H1 (cell line): Measurements from ENCODE around the gene SPTBN4. TPM values are rescaled to one million over a fixed set of nuclear protein-coding genes. Genes with fewer than 3 reads are reported as not detected.

Source experiments
- CEBPB ChIP-seq: IDR thresholded peaks from 2 replicates; pipeline ENCODE4 v1.6.1; 2012; ENCODE audit warnings: low read depth, low read length
- CHD1 ChIP-seq: IDR thresholded peaks from 2 replicates; pipeline ENCODE4 v1.6.1; 2012; ENCODE audit warnings: low read depth, low read length, improper control_type of control experiment
- EP300 ChIP-seq, 2 experiments: IDR thresholded peaks; 1 replicate in 1 of 2; 2 replicates in 1 of 2; pipeline ENCODE4 v1.6.1; 2011 to 2012; ENCODE audit warnings: low read depth in 2 of 2, low read length in 2 of 2, mild to moderate bottlenecking in 2 of 2, borderline replicate concordance in 1 of 2, inconsistent platforms in 1 of 2, moderate library complexity in 1 of 2
- HDAC2 ChIP-seq, 2 experiments: fragments of 300-600 bp in 1 of 2; sonication (generic) in 1 of 2; IDR thresholded peaks; 2 replicates each; pipeline ENCODE4 v1.6.1; 2011 to 2012; ENCODE audit warnings: low read depth in 2 of 2, low read length in 2 of 2, mild to moderate bottlenecking in 2 of 2, moderate library complexity in 2 of 2, borderline replicate concordance in 1 of 2, inconsistent platforms in 1 of 2
- JUND ChIP-seq: IDR thresholded peaks from 2 replicates; pipeline ENCODE4 v1.6.1; 2011; ENCODE audit warnings: mild to moderate bottlenecking, improper control_type of control experiment, low read length
- KDM4A ChIP-seq: IDR thresholded peaks from one replicate; pipeline ENCODE4 v1.7.1; 2012; ENCODE audit warnings: low read depth, mild to moderate bottlenecking, moderate library complexity, low read length, inconsistent platforms; ENCODE audit not compliant: severe bottlenecking
- SIX5 ChIP-seq: IDR thresholded peaks from 2 replicates; pipeline ENCODE4 v1.6.1; 2011; ENCODE audit warnings: mild to moderate bottlenecking, low read depth, low read length
- polyA plus RNA-seq, 7 experiments: library from polyadenylated mRNA; depleted of rRNA in 3 of 7; stranded (reverse) in 5 of 7; unstranded in 2 of 7; fragments of >200 nt in 5 of 7; fragments of 200-250 nt in 2 of 7; gene quantifications; 1 replicate in 5 of 7; 2 replicates in 1 of 7; 4 replicates in 1 of 7; pipeline versions ENCODE4 v1.2.1 to v1.2.3, GENCODE V29; 2011 to 2013; ENCODE audit warnings: missing spikeins in 2 of 7, mixed read lengths in 2 of 7
- total RNA-seq: library from RNA; stranded (reverse); fragmentation: NEBNext Ultra II Directional; extraction: Animal tissue kit (Norgen Biotek cat#: 25700); gene quantifications from 2 replicates; pipeline ENCODE4 v1.2.1, GENCODE V29; 2021

Gene SPTBN4
- total and polyA plus RNA-seq, 2 of the 8 experiments (the other 6 are each of a cell fraction or from before 2014, with no cell fraction given): 1.9 to 3.0 TPM

- TF ChIP-seq SIX5 (no peak), CEBPB (no peak), KDM4A (no peak), EP300 (IDR thresholded peaks at IDR 0.05; ENCODE audit: borderline replicate concordance in 1 of 2, low read depth in 2 of 2, low read length in 2 of 2) (no peak), CHD1 (no peak), JUND (no peak), HDAC2 (IDR thresholded peaks at IDR 0.05; ENCODE audit: borderline replicate concordance in 1 of 2, low read depth in 2 of 2, low read length in 2 of 2) (no peak)
Measured at GRCh38 chr19:40497214-40497613, 30.4 kb downstream of the SPTBN4 start (continued).
